Measurements from ENCODE around the gene SERPINF2.

SERPINF2 gene

GRCh38 chr17:1725642-1726511 lies 16.8 kb upstream of the SERPINF2 start:
- no peaks in the 10 kb centered on the region for H3K27me3 Mint-ChIP-seq
- peak overlapping the region; percentile 31 for H3K27ac Mint-ChIP-seq
- peaks cover 5% of the 10 kb centered on the region for H3K36me3 Mint-ChIP-seq (ENCODE audit: low read depth)
- no peak for DNase-seq
- H3K4me3 Mint-ChIP-seq, result peak overlapping the region; percentile 72
- ATAC-seq, result no peak
- peaks cover 30% of the 10 kb centered on the region for H3K4me1 Mint-ChIP-seq
- no peaks in the 10 kb centered on the region for H3K9me3 Mint-ChIP-seq

GRCh38 chr17:1726626-1727257 lies 15.9 kb upstream of the SERPINF2 start:
- DNase-seq, result no peak
- H3K4me1 Mint-ChIP-seq, result peaks cover 30% of the 10 kb centered on the region
- H3K36me3 Mint-ChIP-seq (ENCODE audit: low read depth), result peaks cover 5% of the 10 kb centered on the region
- H3K4me3 Mint-ChIP-seq, result no peak overlapping the region
- H3K27me3 Mint-ChIP-seq, result no peaks in the 10 kb centered on the region
- no peaks in the 10 kb centered on the region for H3K9me3 Mint-ChIP-seq
- no peak overlapping the region for H3K27ac Mint-ChIP-seq
- ATAC-seq, result no peak

- no peaks in the 10 kb centered on the region for H3K9me3 Mint-ChIP-seq
- H3K4me3 Mint-ChIP-seq, result no peak overlapping the region
- DNase-seq (no peak), ATAC-seq (no peak)
- no peaks in the 10 kb centered on the region for H3K27me3 Mint-ChIP-seq
- H3K4me1 Mint-ChIP-seq, result peaks cover 30% of the 10 kb centered on the region
- no peak overlapping the region for H3K27ac Mint-ChIP-seq
- H3K36me3 Mint-ChIP-seq (ENCODE audit: low read depth), result peaks cover 5% of the 10 kb centered on the region
Observed at GRCh38 chr17:1727258-1727789, 15.3 kb upstream of the SERPINF2 start.

- Mint-ChIP-seq H3K36me3 (ENCODE audit: low read depth) (peaks cover 5% of the 10 kb centered on the region), H3K4me1 (peaks cover 23% of the 10 kb centered on the region), H3K9me3 (no peaks in the 10 kb centered on the region), H3K27me3 (no peaks in the 10 kb centered on the region), H3K4me3 (no peak overlapping the region), H3K27ac (no peak overlapping the region)
- DNase-seq (no peak), ATAC-seq (no peak)
Observed at GRCh38 chr17:1727876-1728630, 14.6 kb upstream of the SERPINF2 start.

- Mint-ChIP-seq H3K4me1 (peaks cover 12% of the 10 kb centered on the region), H3K27ac (peak overlapping the region; percentile 43), H3K9me3 (no peaks in the 10 kb centered on the region), H3K36me3 (ENCODE audit: low read depth) (peaks cover 5% of the 10 kb centered on the region), H3K4me3 (no peak overlapping the region), H3K27me3 (no peaks in the 10 kb centered on the region)
- ATAC-seq, result peak; percentile 10
- no peak for DNase-seq
Observed at GRCh38 chr17:1729966-1730325, 12.7 kb upstream of the SERPINF2 start.

- Mint-ChIP-seq H3K27me3 (no peaks in the 10 kb centered on the region), H3K4me3 (no peak overlapping the region), H3K36me3 (ENCODE audit: low read depth) (peaks cover 5% of the 10 kb centered on the region), H3K27ac (no peak overlapping the region), H3K4me1 (peaks cover 10% of the 10 kb centered on the region), H3K9me3 (no peaks in the 10 kb centered on the region)
- ATAC-seq (peak; percentile 15), DNase-seq (no peak)
Observed at GRCh38 chr17:1730326-1731193, 12.1 kb upstream of the SERPINF2 start.

GRCh38 chr17:1731194-1731506 lies 11.5 kb upstream of the SERPINF2 start:
- Mint-ChIP-seq H3K27ac (no peak overlapping the region), H3K9me3 (no peaks in the 10 kb centered on the region), H3K27me3 (no peaks in the 10 kb centered on the region), H3K4me3 (no peak overlapping the region), H3K36me3 (ENCODE audit: low read depth) (peaks cover 3% of the 10 kb centered on the region), H3K4me1 (peaks cover 9% of the 10 kb centered on the region)
- DNase-seq (no peak), ATAC-seq (no peak)

GRCh38 chr17:1732241-1732832 lies 10.3 kb upstream of the SERPINF2 start:
- Mint-ChIP-seq H3K9me3 (no peaks in the 10 kb centered on the region), H3K4me3 (no peak overlapping the region), H3K27ac (no peak overlapping the region), H3K27me3 (no peaks in the 10 kb centered on the region), H3K4me1 (peaks cover 18% of the 10 kb centered on the region), H3K36me3 (ENCODE audit: low read depth) (peaks cover 3% of the 10 kb centered on the region)
- ATAC-seq (no peak), DNase-seq (no peak)

GRCh38 chr17:1732833-1733321 lies 9.8 kb upstream of the SERPINF2 start:
- no peaks in the 10 kb centered on the region for H3K27me3 Mint-ChIP-seq
- ATAC-seq, result no peak
- H3K36me3 Mint-ChIP-seq (ENCODE audit: low read depth), result peaks cover 3% of the 10 kb centered on the region
- no peak for DNase-seq
- no peaks in the 10 kb centered on the region for H3K9me3 Mint-ChIP-seq
- no peak overlapping the region for H3K27ac Mint-ChIP-seq
- no peak overlapping the region for H3K4me3 Mint-ChIP-seq
- peaks cover 18% of the 10 kb centered on the region for H3K4me1 Mint-ChIP-seq

GRCh38 chr17:1733759-1734158 lies 8.9 kb upstream of the SERPINF2 start:
- H3K9me3 Mint-ChIP-seq, result no peaks in the 10 kb centered on the region
- no peak overlapping the region for H3K4me3 Mint-ChIP-seq
- no peak overlapping the region for H3K27ac Mint-ChIP-seq
- H3K27me3 Mint-ChIP-seq, result no peaks in the 10 kb centered on the region
- no peaks in the 10 kb centered on the region for H3K36me3 Mint-ChIP-seq (ENCODE audit: low read depth)
- peaks cover 16% of the 10 kb centered on the region for H3K4me1 Mint-ChIP-seq
- DNase-seq, result no peak
- no peak for ATAC-seq

GRCh38 chr17:1735418-1735817 lies 7.3 kb upstream of the SERPINF2 start:
- ATAC-seq, result no peak
- DNase-seq, result no peak
- Mint-ChIP-seq H3K36me3 (ENCODE audit: low read depth) (no peaks in the 10 kb centered on the region), H3K9me3 (no peaks in the 10 kb centered on the region), H3K4me3 (no peak overlapping the region), H3K4me1 (peaks cover 12% of the 10 kb centered on the region), H3K27me3 (no peaks in the 10 kb centered on the region), H3K27ac (no peak overlapping the region)

GRCh38 chr17:1735834-1736347 lies 6.8 kb upstream of the SERPINF2 start:
- Mint-ChIP-seq H3K4me3 (no peak overlapping the region), H3K36me3 (ENCODE audit: low read depth) (no peaks in the 10 kb centered on the region), H3K27me3 (no peaks in the 10 kb centered on the region), H3K27ac (no peak overlapping the region), H3K9me3 (no peaks in the 10 kb centered on the region), H3K4me1 (peaks cover 12% of the 10 kb centered on the region)
- ATAC-seq (no peak), DNase-seq (no peak)

GRCh38 chr17:1736348-1737281 lies 6.1 kb upstream of the SERPINF2 start:
- Mint-ChIP-seq H3K4me1 (peaks cover 12% of the 10 kb centered on the region), H3K9me3 (no peaks in the 10 kb centered on the region), H3K27ac (no peak overlapping the region), H3K36me3 (ENCODE audit: low read depth) (no peaks in the 10 kb centered on the region), H3K27me3 (no peaks in the 10 kb centered on the region), H3K4me3 (no peak overlapping the region)
- ATAC-seq (peak; percentile 75), DNase-seq (peak; percentile 63)

Data from activated naive CD8-positive, alpha-beta T cell treated with anti-CD3 and anti-CD28 coated beads, Interleukin-2, amount 50 U/mL, for 24 hours (primary cell).